HepG2 (cell line): ENCODE results near the gene KLHL17. TPM values are rescaled to one million over a fixed set of nuclear protein-coding genes. Genes with fewer than 3 reads are reported as not detected.

ENCODE experiments used
- BCL6 ChIP-seq: IDR thresholded peaks from 2 replicates; pipeline ENCODE4 v1.6.1; 2016; ENCODE audit warnings: missing genetic modification reagents, missing compliant biosample characterization
- NR2F6 ChIP-seq, 2 experiments: IDR thresholded peaks; 2 replicates each; pipeline ENCODE4 v1.6.1; 2016; ENCODE audit warnings: antibody characterized with exemption in 1 of 2, mild to moderate bottlenecking in 1 of 2
- ONECUT2 ChIP-seq: sonication (generic); formaldehyde crosslinking; IDR thresholded peaks from 2 replicates; pipeline ENCODE4 v1.4.0; 2020; ENCODE audit warnings: missing genetic modification reagents
- PAX8 ChIP-seq: sonication (generic); formaldehyde crosslinking; IDR thresholded peaks from 2 replicates; pipeline ENCODE4 v1.8.0; 2022; ENCODE audit warnings: mild to moderate bottlenecking, missing genetic modification reagents, borderline replicate concordance
- PAXIP1 ChIP-seq: sonication (generic); formaldehyde crosslinking; conservative IDR thresholded peaks from 2 replicates; pipeline ENCODE4 v1.4.0; 2020; ENCODE audit warnings: mild to moderate bottlenecking, missing genetic modification reagents, moderate library complexity
- RARA ChIP-seq: IDR thresholded peaks from 2 replicates; pipeline ENCODE4 v1.6.1; 2016; ENCODE audit warnings: missing genetic modification reagents, missing compliant biosample characterization
- ZBTB21 ChIP-seq: sonication (generic); formaldehyde crosslinking; IDR thresholded peaks from 2 replicates; pipeline ENCODE4 v1.4.0; 2020; ENCODE audit warnings: missing genetic modification reagents
- ZNF318 ChIP-seq: sonication (generic); formaldehyde crosslinking; IDR thresholded peaks from 2 replicates; pipeline ENCODE4 v1.4.0; 2020; ENCODE audit warnings: mild to moderate bottlenecking, missing genetic modification reagents
- ZNF609 ChIP-seq: sonication (generic); formaldehyde crosslinking; IDR thresholded peaks from 2 replicates; pipeline ENCODE4 v1.4.0; 2020; ENCODE audit warnings: mild to moderate bottlenecking, missing genetic modification reagents, borderline replicate concordance
- ZNF746 ChIP-seq: sonication (generic); formaldehyde crosslinking; IDR thresholded peaks from 2 replicates; pipeline ENCODE4 v1.8.0; 2022; ENCODE audit warnings: mild to moderate bottlenecking, missing genetic modification reagents
- polyA plus RNA-seq, 8 experiments: library from polyadenylated mRNA; depleted of rRNA in 3 of 8; stranded (reverse) in 7 of 8; unstranded in 1 of 8; fragments of >200 nt; fragmentation: Illumina TruSeq in 4 of 8; extraction: Trizol in 4 of 8; gene quantifications; 2 replicates each; pipeline versions ENCODE4 v1.2.1 to v1.2.3, GENCODE V29; 2011 to 2016; ENCODE audit warnings: low read depth in 4 of 8, missing spikeins in 1 of 8, mixed read lengths in 1 of 8; ENCODE audit not compliant: insufficient read depth in 1 of 8
- total RNA-seq, 5 experiments: library from RNA; depleted of rRNA; stranded (reverse); fragments of >200 nt; fragmentation: Illumina TruSeq; extraction: Trizol; gene quantifications; 2 replicates each; pipeline ENCODE4 v1.2.3, GENCODE V29; 2016; ENCODE audit warnings: low read depth in 1 of 5

The KLHL17 gene
- total and polyA plus RNA-seq, 2 of the 13 experiments (the other 11 are each of a cell fraction or from before 2014, with no cell fraction given), result 9.3 to 24.7 TPM

GRCh38 chr1:995665-996633 lies 35.6 kb downstream of the KLHL17 start (continued):
- no peak for TF ChIP-seq ZNF318 (CRISPR knock-in tag)
- peak; percentile 59 for TF ChIP-seq RARA (CRISPR knock-in tag)
- TF ChIP-seq ONECUT2, result no peak
- peak; percentile 23; the same call in 1 of the 2 replicates for TF ChIP-seq BCL6 (CRISPR knock-in tag)
- no peak for TF ChIP-seq ZBTB21 (CRISPR knock-in tag)
- no peak for TF ChIP-seq PAX8 (CRISPR knock-in tag)
- TF ChIP-seq ZNF746, result peak; percentile 54; the same call in 1 of the 2 replicates
- TF ChIP-seq NR2F6 (IDR thresholded peaks at IDR 0.05), result 0 out of 2 replicates have a peak, but pooled peaks have one; percentile 23
- TF ChIP-seq NR2F6 (CRISPR knock-in tag; IDR thresholded peaks at IDR 0.05), result no peak; the same call in 1 of the 2 replicates
- peak; percentile 77 for TF ChIP-seq PAXIP1 (CRISPR knock-in tag)
- peak; percentile 45; the same call in 1 of the 2 replicates for TF ChIP-seq ZNF609 (CRISPR knock-in tag)
